Panc1 (cell line): ENCODE results near the gene TMEM244. TPM values are rescaled to one million over a fixed set of nuclear protein-coding genes. Genes with fewer than 3 reads are reported as not detected.

Experiments used
- ATAC-seq: fragments of 200-7000 bp; cut with Tn5 transposase; 2 replicates; pipeline ENCODE4 v1.9.1; 2020; ENCODE audit warnings: mild to moderate bottlenecking, moderate library complexity
- BruUV-seq: library from RNA; stranded (reverse); fragments of 400-500 nt; replicated peaks from 2 replicates; lab custom pipeline; 2021; lab: Mats Ljungman, UMichigan
- CTCF ChIA-PET: fragments of 300-600 bp; sonication (Branson Sonifier 250); formaldehyde crosslinking; loops from one replicate; lab custom pipeline; 2022; ENCODE audit warnings: antibody characterized with exemption; lab: Charles Lee
- POLR2A ChIA-PET: fragments of 300-600 bp; sonication (Branson Sonifier 250); formaldehyde crosslinking; loops from one replicate; lab custom pipeline; 2022; ENCODE audit warnings: antibody characterized with exemption; lab: Charles Lee
- DNase-seq: peaks from one replicate; pipeline ENCODE4 v3.0.0-alpha.2; 2010; ENCODE audit warnings: low read depth, low spot score
- H3K27ac ChIP-seq: 2 replicates; pipeline ENCODE4 v1.5.1; 2011; ENCODE audit warnings: mild to moderate bottlenecking, low read length, inconsistent platforms
- H3K27me3 ChIP-seq: fragments of 200-500 bp; sonication (Bioruptor generic); 2 replicates; pipeline ENCODE4 v1.6.0; 2014; ENCODE audit warnings: low read length, inconsistent platforms; ENCODE audit not compliant: control insufficient read depth, insufficient read depth
- H3K36me3 ChIP-seq: fragments of 200-500 bp; sonication (Bioruptor generic); 2 replicates; pipeline ENCODE4 v1.5.1; 2014; ENCODE audit warnings: inconsistent platforms, mild to moderate bottlenecking, low read length, moderate library complexity; ENCODE audit not compliant: control insufficient read depth, insufficient read depth
- H3K4me1 ChIP-seq: 2 replicates; pipeline ENCODE4 v1.5.1; 2011; ENCODE audit warnings: inconsistent platforms, mild to moderate bottlenecking, low read length, moderate library complexity; ENCODE audit not compliant: control insufficient read depth, insufficient read depth
- H3K4me3 ChIP-seq, 2 experiments: 2 replicates each; pipeline ENCODE4 v1.5.1; 2011 to 2012; ENCODE audit warnings: low read depth in 2 of 2, low read length in 2 of 2, mild to moderate bottlenecking in 2 of 2, inconsistent platforms in 1 of 2, moderate library complexity in 1 of 2
- H3K9me3 ChIP-seq: fragments of 200-500 bp; sonication (Bioruptor generic); 2 replicates; pipeline ENCODE4 v1.5.1; 2014; ENCODE audit warnings: low read depth, mild to moderate bottlenecking, inconsistent platforms, low read length, moderate library complexity; ENCODE audit not compliant: control insufficient read depth, insufficient read depth
- POLR2AphosphoS5 ChIP-seq: IDR thresholded peaks from 2 replicates; pipeline ENCODE4 v1.6.1; 2012; ENCODE audit warnings: mild to moderate bottlenecking, low read depth, low read length, moderate library complexity
- SIN3A ChIP-seq: IDR thresholded peaks from 2 replicates; pipeline ENCODE4 v1.6.1; 2012; ENCODE audit warnings: low read depth, mild to moderate bottlenecking, low read length, moderate library complexity, borderline replicate concordance; ENCODE audit not compliant: insufficient read depth
- TCF7L2 ChIP-seq: IDR thresholded peaks from 2 replicates; pipeline ENCODE4 v1.6.1; 2011; ENCODE audit warnings: mild to moderate bottlenecking, low read depth, low read length, inconsistent platforms
- in situ Hi-C: cut with HindIII; loops from 2 replicates; pipeline ENCODE4 v1.10.0; 2016; ENCODE audit warnings: low sequenced_read_pairs, low pct_unique_long_range_greater_than_20kb
- intact Hi-C: fragments of 100-400 bp; cut with micrococcal nuclease; formaldehyde crosslinking; loops from one replicate; pipeline ENCODE4 v1.10.0; 2022; ENCODE audit not compliant: unreplicated experiment
- total RNA-seq: library from RNA; stranded (reverse); gene quantifications from one replicate; pipeline ENCODE4 v1.2.1, GENCODE V29; 2021; ENCODE audit not compliant: unreplicated experiment
- TF ChIP-seq, protein P1 (sequence below), 2 experiments: IDR thresholded peaks; 2 replicates each; pipeline ENCODE4 v1.6.1; 2011 to 2012; ENCODE audit warnings: low read depth in 2 of 2, control low read depth in 1 of 2, low read length in 1 of 2, mild to moderate bottlenecking in 1 of 2, moderate library complexity in 1 of 2; ENCODE audit not compliant: insufficient read depth in 1 of 2
- TF ChIP-seq, protein P2 (sequence below): fragments of 450-650 bp; IDR thresholded peaks from 2 replicates; pipeline ENCODE4 v1.5.1; 2017; ENCODE audit warnings: mild to moderate bottlenecking

Gene TMEM244
- total RNA-seq, 1 experiment from 2014 or later = not detected

- ChIA-PET POLR2A (no interaction called here), CTCF (no interaction called here)
- TF ChIP-seq SIN3A (no peak), TCF7L2 (no peak), POLR2AphosphoS5 (no peak)
- TF ChIP-seq, protein P1, sequence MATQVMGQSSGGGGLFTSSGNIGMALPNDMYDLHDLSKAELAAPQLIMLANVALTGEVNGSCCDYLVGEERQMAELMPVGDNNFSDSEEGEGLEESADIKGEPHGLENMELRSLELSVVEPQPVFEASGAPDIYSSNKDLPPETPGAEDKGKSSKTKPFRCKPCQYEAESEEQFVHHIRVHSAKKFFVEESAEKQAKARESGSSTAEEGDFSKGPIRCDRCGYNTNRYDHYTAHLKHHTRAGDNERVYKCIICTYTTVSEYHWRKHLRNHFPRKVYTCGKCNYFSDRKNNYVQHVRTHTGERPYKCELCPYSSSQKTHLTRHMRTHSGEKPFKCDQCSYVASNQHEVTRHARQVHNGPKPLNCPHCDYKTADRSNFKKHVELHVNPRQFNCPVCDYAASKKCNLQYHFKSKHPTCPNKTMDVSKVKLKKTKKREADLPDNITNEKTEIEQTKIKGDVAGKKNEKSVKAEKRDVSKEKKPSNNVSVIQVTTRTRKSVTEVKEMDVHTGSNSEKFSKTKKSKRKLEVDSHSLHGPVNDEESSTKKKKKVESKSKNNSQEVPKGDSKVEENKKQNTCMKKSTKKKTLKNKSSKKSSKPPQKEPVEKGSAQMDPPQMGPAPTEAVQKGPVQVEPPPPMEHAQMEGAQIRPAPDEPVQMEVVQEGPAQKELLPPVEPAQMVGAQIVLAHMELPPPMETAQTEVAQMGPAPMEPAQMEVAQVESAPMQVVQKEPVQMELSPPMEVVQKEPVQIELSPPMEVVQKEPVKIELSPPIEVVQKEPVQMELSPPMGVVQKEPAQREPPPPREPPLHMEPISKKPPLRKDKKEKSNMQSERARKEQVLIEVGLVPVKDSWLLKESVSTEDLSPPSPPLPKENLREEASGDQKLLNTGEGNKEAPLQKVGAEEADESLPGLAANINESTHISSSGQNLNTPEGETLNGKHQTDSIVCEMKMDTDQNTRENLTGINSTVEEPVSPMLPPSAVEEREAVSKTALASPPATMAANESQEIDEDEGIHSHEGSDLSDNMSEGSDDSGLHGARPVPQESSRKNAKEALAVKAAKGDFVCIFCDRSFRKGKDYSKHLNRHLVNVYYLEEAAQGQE (IDR thresholded peaks at IDR 0.05; ENCODE audit: insufficient read depth in 1 of 2, low read depth in 2 of 2, low read length in 1 of 2) = no peak
- TF ChIP-seq, protein P2, sequence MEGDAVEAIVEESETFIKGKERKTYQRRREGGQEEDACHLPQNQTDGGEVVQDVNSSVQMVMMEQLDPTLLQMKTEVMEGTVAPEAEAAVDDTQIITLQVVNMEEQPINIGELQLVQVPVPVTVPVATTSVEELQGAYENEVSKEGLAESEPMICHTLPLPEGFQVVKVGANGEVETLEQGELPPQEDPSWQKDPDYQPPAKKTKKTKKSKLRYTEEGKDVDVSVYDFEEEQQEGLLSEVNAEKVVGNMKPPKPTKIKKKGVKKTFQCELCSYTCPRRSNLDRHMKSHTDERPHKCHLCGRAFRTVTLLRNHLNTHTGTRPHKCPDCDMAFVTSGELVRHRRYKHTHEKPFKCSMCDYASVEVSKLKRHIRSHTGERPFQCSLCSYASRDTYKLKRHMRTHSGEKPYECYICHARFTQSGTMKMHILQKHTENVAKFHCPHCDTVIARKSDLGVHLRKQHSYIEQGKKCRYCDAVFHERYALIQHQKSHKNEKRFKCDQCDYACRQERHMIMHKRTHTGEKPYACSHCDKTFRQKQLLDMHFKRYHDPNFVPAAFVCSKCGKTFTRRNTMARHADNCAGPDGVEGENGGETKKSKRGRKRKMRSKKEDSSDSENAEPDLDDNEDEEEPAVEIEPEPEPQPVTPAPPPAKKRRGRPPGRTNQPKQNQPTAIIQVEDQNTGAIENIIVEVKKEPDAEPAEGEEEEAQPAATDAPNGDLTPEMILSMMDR = no peak
- intact Hi-C loops (no loop called here), in situ Hi-C loops (no loop called here)
- Histone ChIP-seq H3K9me3 (no peaks in the 10 kb centered on the region), H3K27ac (no peak overlapping the region), H3K4me3 (no peak overlapping the region), H3K36me3 (no peaks in the 10 kb centered on the region), H3K27me3 (no peaks in the 10 kb centered on the region), H3K4me1 (no peaks in the 10 kb centered on the region)
- BruUV-seq = no TSS peak
- ATAC-seq (no peak), DNase-seq (no peak)
Measured at GRCh38 chr6:129857838-129858237, 3.3 kb downstream of the TMEM244 start.

- intact Hi-C loops = no loop called here
- no peak for ATAC-seq
- H3K9me3 ChIP-seq = no peaks in the 10 kb centered on the region
- no peaks in the 10 kb centered on the region for H3K36me3 ChIP-seq
- no TSS peak for BruUV-seq
- no peaks in the 10 kb centered on the region for H3K4me1 ChIP-seq
- in situ Hi-C loops = no loop called here
- ChIA-PET POLR2A (no interaction called here), CTCF (no interaction called here)
- H3K27ac ChIP-seq = no peak overlapping the region
- TF ChIP-seq, protein P2 = no peak
- no peak for TF ChIP-seq POLR2AphosphoS5
- TF ChIP-seq SIN3A = no peak
- TF ChIP-seq, protein P1 (IDR thresholded peaks at IDR 0.05; ENCODE audit: insufficient read depth in 1 of 2, low read depth in 2 of 2, low read length in 1 of 2) = no peak
- TF ChIP-seq TCF7L2 = no peak
- H3K4me3 ChIP-seq = no peak overlapping the region
- DNase-seq = no peak
- no peaks in the 10 kb centered on the region for H3K27me3 ChIP-seq
Measured at GRCh38 chr6:129853996-129854711, 7.0 kb downstream of the TMEM244 start.
